Measurements from ENCODE around the gene CFAP74.
"Not testable (repeated sequence)": the region's sequence is repeated elsewhere in the genome, so short reads cannot be mapped to it uniquely, and the experiment has no call there.

The CFAP74 gene

GRCh38 chr1:1895456-1896336 is 107.9 kb downstream of the CFAP74 start:
- DNase-seq (ENCODE audit: low spot score): no peak

GRCh38 chr1:1895060-1895418 is 108.5 kb downstream of the CFAP74 start:
- DNase-seq (ENCODE audit: low spot score): no peak

GRCh38 chr1:1894354-1895059 is 109.1 kb downstream of the CFAP74 start:
- no peak for DNase-seq (ENCODE audit: low spot score)

GRCh38 chr1:1893997-1894353 is 109.6 kb downstream of the CFAP74 start:
- DNase-seq (ENCODE audit: low spot score): no peak

GRCh38 chr1:1893291-1893985 is 110.1 kb downstream of the CFAP74 start:
- DNase-seq (ENCODE audit: low spot score): no peak

- DNase-seq (ENCODE audit: low spot score): no peak
Measured at GRCh38 chr1:1892763-1893120, 110.8 kb downstream of the CFAP74 start.

- DNase-seq (ENCODE audit: low spot score): no peak
Measured at GRCh38 chr1:1892079-1892762, 111.4 kb downstream of the CFAP74 start.

GRCh38 chr1:1891349-1892078 is 112.1 kb downstream of the CFAP74 start:
- peak; percentile 78 for DNase-seq (ENCODE audit: low spot score)

- peak; percentile 97 for DNase-seq (ENCODE audit: low spot score)
Measured at GRCh38 chr1:1890506-1891348, 112.9 kb downstream of the CFAP74 start, which contains the start of gene GNB1. TSS of gene GNB1 (minus strand) at chr1:1891087. CDS start at chr1:1825453, 65,634 bp downstream.

GRCh38 chr1:1889847-1890505 is 113.6 kb downstream of the CFAP74 start:
- peak; percentile 72 for DNase-seq (ENCODE audit: low spot score)

- DNase-seq (ENCODE audit: low spot score): no peak
Measured at GRCh38 chr1:1889090-1889750, 114.4 kb downstream of the CFAP74 start.

GRCh38 chr1:1883890-1884289 is 119.7 kb downstream of the CFAP74 start:
- DNase-seq (ENCODE audit: low spot score): not testable (repeated sequence)

- DNase-seq (ENCODE audit: low spot score): no peak
Measured at GRCh38 chr1:1883092-1883873, 120.3 kb downstream of the CFAP74 start.

GRCh38 chr1:1881727-1882126 is 121.9 kb downstream of the CFAP74 start:
- DNase-seq (ENCODE audit: low spot score): peak; percentile 58

- DNase-seq (ENCODE audit: low spot score): no peak
Measured at GRCh38 chr1:1880617-1881312, 122.8 kb downstream of the CFAP74 start.

GRCh38 chr1:1879942-1880341 is 123.6 kb downstream of the CFAP74 start:
- no peak for DNase-seq (ENCODE audit: low spot score)

GRCh38 chr1:1877865-1878436 is 125.6 kb downstream of the CFAP74 start:
- DNase-seq (ENCODE audit: low spot score): no peak

Measured in D341Med (cell line).